Medulla oblongata (tissue), 1 donor: ENCODE measurements around the gene ELF3.
A peak's percentile ranks its signal among the peaks of the same experiment; 100 is the strongest.
"Not testable (repeated sequence)": the region's sequence is repeated elsewhere in the genome, so short reads cannot be mapped to it uniquely, and the experiment has no call there.

Source experiments
- DNase-seq: peaks from one replicate; pipeline ENCODE4 v3.0.0-alpha.2; 2015; ENCODE audit errors: extremely low spot score

The ELF3 gene

DNA sequence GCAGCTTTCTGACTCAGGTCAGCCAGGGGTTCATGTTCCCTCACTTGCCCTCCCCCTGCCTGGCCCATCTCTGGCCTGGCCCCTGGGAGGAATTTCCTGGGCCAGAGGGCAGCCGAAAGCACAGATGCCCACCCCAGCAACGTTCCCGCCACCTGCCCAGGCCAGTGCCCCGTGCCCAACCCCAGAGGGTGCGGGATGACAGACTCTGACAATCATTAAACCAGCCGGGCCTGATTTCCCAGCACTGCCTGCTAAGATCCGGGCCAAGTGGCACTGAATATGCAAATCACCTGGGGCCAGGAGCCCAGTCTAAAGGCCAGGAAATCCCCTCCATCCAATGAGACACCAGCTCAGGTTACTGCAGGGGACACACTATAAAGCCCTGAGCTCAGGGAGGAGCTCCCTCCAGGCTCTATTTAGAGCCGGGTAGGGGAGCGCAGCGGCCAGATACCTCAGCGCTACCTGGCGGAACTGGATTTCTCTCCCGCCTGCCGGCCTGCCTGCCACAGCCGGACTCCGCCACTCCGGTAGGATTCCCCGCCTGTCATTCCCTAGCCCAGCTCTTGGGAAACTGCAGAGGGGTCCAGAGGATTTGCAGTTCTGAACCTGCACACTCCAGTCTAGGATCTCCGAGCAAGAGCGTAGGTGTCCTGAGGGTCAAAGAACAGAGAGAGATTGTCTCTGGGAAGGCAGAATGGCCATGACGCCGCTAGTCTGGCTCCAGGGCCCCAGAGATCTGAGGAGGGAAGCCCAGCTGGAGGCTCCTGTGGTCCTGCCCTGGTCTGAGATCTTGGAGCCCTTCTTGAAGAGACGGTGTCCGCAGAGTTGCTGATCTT, at the start of gene ELF3:
Gene ELF3, plus strand, starts transcription at position 408 of the 836 bp plus-strand sequence. CDS start 550 bp downstream, outside the sequence.
- no peak for DNase-seq

DNA sequence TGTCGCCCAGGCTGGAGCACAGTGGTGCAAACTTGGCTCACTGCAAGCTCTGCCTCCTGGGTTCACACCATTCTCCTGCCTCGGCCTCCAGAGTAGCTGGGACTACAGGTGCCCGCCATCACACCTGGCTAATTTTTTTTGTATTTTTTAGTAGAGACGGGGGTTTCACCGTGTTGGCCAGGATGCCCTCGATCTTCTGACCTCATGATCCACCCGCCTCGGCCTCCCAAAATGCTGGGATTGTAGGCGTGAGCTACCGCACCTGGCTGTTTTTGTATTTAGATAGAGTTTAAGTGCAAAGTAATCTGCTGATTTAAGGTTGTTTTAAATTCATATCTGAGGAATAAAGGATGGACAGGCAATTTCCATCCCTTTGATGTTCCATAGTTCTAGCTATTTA, 48.0 kb upstream of the ELF3 start:
- DNase-seq = not testable (repeated sequence)

DNA sequence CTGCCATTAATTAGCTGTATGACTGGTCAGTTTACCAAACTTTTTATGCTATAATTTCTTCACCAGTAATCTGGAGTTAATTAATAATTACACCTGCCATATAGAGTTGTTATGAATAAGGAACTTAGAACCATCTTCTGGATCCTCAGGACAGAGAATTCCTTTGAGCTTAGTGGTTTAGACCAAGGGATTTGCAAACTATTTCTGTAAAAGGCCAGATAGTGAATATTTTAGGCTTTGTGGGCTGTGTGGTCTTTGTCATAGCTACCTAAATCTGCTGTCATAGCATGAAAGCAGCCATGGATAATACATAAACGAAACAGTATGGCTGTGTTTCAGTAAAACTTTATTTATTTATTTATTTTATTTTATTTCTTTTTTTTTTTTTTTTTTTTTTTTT, 46.1 kb upstream of the ELF3 start:
- no peak for DNase-seq

DNA sequence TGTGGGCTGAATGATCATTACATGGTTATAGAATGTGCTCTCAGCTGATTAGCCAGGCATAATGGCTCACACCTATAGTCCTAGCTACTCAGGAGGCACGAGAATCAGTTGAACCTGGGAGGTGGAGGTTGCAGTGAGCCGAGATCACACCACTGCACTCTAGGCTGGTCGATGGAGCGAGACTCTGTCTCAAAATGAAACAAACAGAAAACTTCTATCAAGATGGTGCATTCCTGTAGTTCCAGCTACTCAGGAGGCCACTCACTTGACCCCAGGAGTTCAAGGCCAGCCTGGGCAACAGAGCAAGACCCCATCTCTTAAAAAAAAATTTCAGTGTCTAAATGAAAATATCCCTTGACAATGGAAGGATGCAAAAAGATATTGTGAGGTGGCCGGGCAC, 44.2 kb upstream of the ELF3 start:
- no peak for DNase-seq

DNA sequence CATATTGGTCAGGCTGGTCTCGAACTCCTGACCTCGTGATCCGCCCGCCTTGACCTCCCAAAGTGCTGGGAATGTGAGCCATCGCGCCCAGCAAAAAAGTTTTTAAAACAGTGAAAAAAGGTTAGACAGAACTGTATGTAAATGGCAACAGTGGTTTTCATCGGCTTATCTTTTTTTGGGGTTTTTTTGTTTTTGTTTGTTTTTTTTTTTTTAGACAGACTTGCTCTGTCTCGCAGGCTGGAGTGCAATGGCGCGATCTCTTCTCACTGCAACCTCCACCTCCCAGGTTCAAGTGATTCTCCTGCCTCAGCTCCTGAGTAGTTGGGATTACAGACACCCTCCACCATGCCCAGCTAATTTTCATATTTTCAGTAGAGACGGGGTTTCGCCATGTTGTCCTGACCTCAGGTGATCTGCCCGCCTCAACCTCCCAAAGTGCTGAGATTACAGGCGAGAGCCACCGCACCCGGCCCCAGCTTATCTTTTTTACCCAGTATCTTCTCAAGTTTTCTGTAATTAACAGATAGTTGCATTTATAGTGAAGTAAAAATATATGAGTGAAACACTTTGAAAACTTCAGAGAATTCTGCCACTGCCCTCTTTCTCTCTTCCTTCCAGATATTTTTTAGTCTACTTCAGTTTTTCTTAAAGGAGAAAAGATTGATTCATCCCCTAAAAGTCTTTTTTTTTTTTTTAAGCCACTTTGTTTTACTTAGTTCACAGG, 42.0 kb upstream of the ELF3 start:
- no peak for DNase-seq

DNA sequence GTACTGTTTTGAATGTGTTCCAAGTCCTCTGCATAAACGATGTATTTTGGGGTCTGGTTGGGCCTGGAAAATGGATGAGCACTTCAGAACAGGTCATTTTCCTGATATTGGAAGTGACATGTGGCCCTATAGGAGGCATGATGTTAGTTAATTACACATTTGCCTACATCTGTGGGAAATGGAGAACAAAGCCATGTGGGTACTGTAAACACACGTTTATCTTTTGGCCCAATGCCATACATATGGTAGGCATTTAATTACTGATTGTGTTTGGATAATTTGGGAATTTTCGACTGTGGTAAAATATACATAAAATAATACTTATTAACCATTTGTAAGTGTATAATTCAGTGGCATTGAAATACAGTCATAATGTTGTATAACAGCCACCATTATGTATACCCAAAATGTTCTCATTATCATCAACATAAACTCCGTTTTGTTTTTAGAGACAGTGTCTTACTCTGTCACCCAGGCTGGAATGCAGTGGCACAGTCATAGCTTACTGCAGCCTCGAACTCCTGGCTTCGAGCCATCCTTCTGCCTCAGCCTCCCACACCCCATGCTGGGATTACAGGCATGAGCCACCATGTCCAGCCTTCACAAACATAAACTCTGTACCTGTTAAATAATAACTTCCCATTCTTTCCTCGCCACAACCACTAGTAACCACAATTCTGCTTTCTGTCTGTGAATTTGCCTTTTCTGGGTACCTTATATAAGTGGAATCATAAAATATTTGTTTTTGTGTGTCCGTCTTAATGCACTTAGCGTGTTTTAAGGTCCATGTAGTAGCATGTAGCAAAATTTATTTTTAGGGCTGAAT, 39.8 kb upstream of the ELF3 start:
- DNase-seq = no peak

DNA sequence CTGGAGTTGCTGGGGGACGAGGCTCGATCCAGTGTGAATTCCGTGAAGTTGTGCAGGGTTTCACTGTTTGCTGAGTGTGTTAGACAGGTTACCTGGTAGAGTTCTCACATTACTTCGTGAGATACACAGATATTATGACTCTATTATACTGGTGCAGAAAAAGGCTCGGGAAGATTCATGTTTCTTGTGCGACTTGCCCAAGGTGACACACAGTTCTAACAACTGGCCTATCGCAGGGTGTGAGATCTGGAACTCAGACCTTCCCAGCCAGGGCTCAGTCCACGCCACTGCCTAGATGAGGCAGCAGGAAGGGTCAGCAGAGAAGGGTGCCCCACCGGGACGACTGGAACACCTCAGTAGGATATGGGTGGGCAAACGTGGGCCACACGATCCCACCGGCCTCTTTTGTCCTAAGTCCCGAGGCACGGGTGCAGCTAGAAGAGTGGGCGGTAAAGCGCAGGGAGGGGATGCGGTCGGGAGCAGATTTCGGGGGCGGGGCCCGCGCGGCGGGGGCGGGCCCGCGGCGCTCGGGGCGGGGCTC, 28.2 kb upstream of the ELF3 start:
- DNase-seq = peak; percentile 54

DNA sequence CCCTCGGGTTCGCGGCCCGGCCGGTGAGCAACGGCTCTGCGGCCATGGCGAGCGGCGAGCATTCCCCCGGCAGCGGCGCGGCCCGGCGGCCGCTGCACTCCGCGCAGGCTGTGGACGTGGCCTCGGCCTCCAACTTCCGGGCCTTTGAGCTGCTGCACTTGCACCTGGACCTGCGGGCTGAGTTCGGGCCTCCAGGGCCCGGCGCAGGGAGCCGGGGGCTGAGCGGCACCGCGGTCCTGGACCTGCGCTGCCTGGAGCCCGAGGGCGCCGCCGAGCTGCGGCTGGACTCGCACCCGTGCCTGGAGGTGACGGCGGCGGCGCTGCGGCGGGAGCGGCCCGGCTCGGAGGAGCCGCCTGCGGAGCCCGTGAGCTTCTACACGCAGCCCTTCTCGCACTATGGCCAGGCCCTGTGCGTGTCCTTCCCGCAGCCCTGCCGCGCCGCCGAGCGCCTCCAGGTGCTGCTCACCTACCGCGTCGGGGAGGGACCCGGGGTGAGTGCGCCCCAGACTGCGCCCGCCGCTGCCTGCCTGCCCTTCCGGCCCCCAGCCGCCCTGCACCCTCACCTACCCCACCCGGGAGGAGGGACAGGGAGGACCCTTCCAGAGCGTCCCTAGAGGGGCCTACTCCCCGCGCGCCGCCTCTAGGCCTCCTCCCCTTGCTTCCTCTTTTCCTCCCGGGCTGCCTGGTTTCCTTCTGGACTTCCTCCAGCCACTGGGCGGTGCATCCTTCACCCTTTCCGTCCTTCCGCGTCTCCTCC, 27.6 kb upstream of the ELF3 start, which contains the start of gene RNPEP:
Gene RNPEP, plus strand, starts transcription at position 26 of the 757 bp plus-strand sequence. Its CDS starts 19 bp downstream, at position 45.
- DNase-seq = peak; percentile 76

- DNase-seq = no peak
These were observed 27.0 kb upstream of the ELF3 start for GRCh38 chr1:201983380-201983805.

DNA sequence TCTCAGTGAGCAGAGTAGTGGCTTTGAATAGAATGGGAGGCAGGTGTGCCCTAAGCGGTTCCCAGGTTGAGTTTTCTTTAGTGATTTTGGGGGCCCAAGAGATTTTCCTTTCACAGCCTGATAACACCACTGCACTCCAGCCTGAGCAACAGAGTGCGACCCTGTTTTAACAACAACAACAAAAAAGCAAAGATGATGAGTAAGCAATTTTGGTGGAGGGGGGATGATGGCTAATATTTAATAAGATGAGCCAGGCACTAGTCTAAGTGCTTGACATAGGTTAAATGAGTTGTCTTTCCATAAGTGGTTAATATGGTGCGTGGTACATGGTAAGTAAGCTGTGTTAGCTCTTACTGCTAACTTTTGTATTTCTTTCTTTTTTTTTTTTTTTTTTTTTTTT, 25.9 kb upstream of the ELF3 start:
- DNase-seq = no peak

- DNase-seq = no peak
These were observed 25.0 kb upstream of the ELF3 start for GRCh38 chr1:201985355-201985754.

DNA sequence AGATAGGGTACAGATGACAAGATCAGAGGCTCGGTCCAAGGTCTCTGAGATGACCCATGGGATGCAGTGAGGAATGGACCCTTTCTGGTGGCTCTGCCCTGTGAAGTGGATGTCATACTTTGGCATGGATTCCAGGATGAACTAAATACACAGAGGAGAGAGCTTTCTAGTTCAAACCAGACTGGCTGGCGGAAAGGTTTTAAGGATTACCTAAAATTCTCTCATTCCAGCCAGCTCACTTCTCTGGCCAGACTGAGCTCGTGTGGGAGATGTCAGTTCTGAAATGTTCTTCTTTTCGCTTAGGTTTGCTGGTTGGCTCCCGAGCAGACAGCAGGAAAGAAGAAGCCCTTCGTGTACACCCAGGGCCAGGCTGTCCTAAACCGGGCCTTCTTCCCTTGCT, 21.8 kb upstream of the ELF3 start:
- DNase-seq = no peak

GRCh38 chr1:201989354-201990128, 20.8 kb upstream of the ELF3 start:
- DNase-seq = no peak

GRCh38 chr1:201990427-201990826, 20.0 kb upstream of the ELF3 start:
- DNase-seq = no peak

GRCh38 chr1:201999625-202000238, 10.7 kb upstream of the ELF3 start:
- DNase-seq = peak; percentile 36

DNA sequence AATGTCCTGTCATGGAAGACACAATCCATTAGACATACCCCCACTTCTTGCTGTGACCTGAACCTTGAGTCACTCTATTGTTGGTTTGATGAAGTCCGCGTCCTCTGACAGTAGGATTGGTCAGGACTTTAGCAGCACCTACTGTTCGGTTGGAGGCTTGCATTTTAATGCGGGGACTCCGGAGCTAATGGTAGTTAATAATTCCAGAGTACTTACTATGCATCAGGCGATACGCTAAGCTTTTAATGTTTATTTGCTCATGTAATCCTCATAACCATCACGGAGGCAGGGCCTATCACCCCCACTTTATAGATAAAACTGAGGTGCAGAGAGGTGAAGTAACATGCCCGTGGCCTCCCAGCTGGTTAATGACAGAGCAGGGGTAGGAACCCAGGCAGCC, 7.9 kb upstream of the ELF3 start:
- no peak for DNase-seq

DNA sequence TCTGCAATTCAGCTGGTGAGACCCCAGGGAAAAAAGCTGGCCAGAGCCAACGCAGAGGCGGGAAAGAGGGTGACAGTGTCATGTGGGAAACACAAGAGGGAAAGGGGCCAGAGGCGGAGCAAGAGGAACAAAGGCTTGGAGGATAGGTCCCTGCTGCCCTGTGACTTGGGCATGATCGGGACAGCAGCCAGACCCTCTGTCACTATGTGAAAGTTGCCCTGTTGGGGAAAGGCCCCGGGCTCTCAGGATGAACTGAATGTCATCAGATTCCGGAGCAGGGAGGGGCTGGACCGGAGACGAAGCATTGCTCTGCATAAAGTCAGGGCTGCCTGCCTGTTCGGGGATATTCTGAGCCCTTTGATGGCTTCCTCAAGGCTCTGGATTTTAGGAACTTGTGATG, 5.7 kb upstream of the ELF3 start:
- DNase-seq = peak; percentile 45

- DNase-seq = no peak
These were observed 4.4 kb upstream of the ELF3 start for GRCh38 chr1:202005958-202006357.

DNA sequence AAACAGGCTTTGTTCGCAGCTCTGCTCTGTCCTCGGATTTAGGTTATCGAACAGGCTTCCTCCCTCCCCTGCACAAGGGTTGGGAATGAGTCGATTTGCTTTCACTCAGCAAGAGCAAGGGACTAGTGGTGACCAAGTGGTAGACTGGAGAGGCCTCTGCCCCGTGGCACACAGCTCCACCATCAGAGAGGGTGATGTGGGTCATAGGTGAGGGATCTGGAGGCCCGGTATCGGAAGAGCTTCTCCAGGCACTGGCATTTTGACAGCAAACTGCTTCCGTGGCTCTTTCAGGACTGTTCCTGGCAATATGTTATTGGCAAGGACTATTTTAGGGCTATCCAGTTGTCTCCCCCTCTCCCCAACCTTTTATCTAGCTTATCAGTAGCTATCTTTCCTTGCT, 3.1 kb upstream of the ELF3 start:
- no peak for DNase-seq
